ENCODE measurements around the gene ADAMTSL3. TPM values are rescaled to one million over a fixed set of nuclear protein-coding genes. Genes with fewer than 3 reads are reported as not detected.

The ADAMTSL3 gene
- total and polyA plus RNA-seq, 2 of the 8 experiments (the other 6 are each of a cell fraction or from before 2014, with no cell fraction given), result 0.35 to 1.4 TPM

DNA sequence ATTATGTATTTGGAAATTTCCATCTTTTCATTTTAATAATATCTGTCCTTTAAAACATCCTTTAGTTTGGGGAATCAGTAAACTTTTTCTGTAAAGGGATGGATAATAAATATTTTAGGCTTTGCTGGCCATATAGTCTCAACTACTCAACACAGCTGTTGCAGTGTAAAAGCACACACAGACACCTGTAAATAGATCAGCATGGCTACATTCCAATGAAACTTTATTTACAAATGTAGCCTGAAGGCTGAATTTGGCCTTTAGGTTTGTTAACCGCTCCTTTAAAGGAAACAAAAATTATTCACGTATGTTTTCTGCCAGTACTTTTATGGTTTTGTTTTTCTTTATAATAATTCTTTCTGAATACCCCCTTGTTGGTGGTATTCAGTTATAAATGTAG, 184.8 kb downstream of the ADAMTSL3 start:
- no peak overlapping the region for H3K23ac ChIP-seq (ENCODE audit: insufficient read length)
- TF ChIP-seq EGR1 (IDR thresholded peaks at IDR 0.05; ENCODE audit: borderline replicate concordance, low read depth, low read length) (no peak), POLR2A (IDR thresholded peaks at IDR 0.05; ENCODE audit: control extremely low read depth in 1 of 2, low read depth in 2 of 2, low read length in 2 of 2) (no peak), SP1 (IDR thresholded peaks at IDR 0.05; ENCODE audit: low read depth, low read length) (no peak)
- H2BK5ac ChIP-seq (ENCODE audit: low read depth, low read length), result no peak overlapping the region
- no peak overlapping the region for H3K18ac ChIP-seq (ENCODE audit: extremely low read depth, low read length)
- H4K20me1 ChIP-seq (replicated peaks in 1 of 2; ENCODE audit: control insufficient read depth in 1 of 2, insufficient read depth in 2 of 2, low read length in 2 of 2), result no peaks in the 10 kb centered on the region
- no peaks in the 10 kb centered on the region for H3K79me2 ChIP-seq (ENCODE audit: control insufficient read depth in 1 of 2, insufficient read depth in 2 of 2, low read length in 2 of 2)
- no peak overlapping the region for H2AK5ac ChIP-seq (ENCODE audit: low read depth, low read length)
- no peak overlapping the region for H3K27ac ChIP-seq (ENCODE audit: low read depth, low read length)
- no peak overlapping the region for H4K5ac ChIP-seq (ENCODE audit: insufficient read length, low read depth, low read length)
- H2AFZ ChIP-seq (ENCODE audit: low read length), result no peak overlapping the region
- DNase-seq (ENCODE audit: low read depth in 1 of 2, low spot score in 2 of 2) (no peak), FAIRE-seq (no peak)
- H3K79me1 ChIP-seq (ENCODE audit: low read depth, low read length), result no peaks in the 10 kb centered on the region
- H3K4me1 ChIP-seq (replicated peaks in 1 of 4; ENCODE audit: control insufficient read depth in 3 of 4, insufficient read depth in 4 of 4, low read length in 3 of 4), result no peaks in the 10 kb centered on the region
- no peak overlapping the region for H3K14ac ChIP-seq (ENCODE audit: insufficient read length)
- H2BK15ac ChIP-seq (ENCODE audit: low read length), result no peak overlapping the region
- no peaks in the 10 kb centered on the region for H3K36me3 ChIP-seq (ENCODE audit: control insufficient read depth in 2 of 4, insufficient read depth in 4 of 4, low read length in 3 of 4)
- H4K91ac ChIP-seq (replicated peaks; ENCODE audit: insufficient read length, low read length), result no peak overlapping the region
- no peak overlapping the region for H3K9ac ChIP-seq (replicated peaks in 1 of 4; ENCODE audit: extremely low read depth in 1 of 4, low read depth in 3 of 4, low read length in 3 of 4)
- no peaks in the 10 kb centered on the region for H3K9me3 ChIP-seq (ENCODE audit: insufficient read depth in 2 of 2, low read depth in 1 of 2, low read length in 1 of 2)
- no peak overlapping the region for H3K4me3 ChIP-seq (ENCODE audit: extremely low read depth in 1 of 4, insufficient read depth in 2 of 4, low read depth in 3 of 4, low read length in 4 of 4)
- no peak overlapping the region for H3K4me2 ChIP-seq (ENCODE audit: insufficient read depth in 1 of 2, low read depth in 2 of 2, low read length in 2 of 2)
- POLR2A ChIA-PET (ENCODE audit: partially characterized antibody), result no interaction called here
- no peak overlapping the region for H2BK120ac ChIP-seq (replicated peaks; ENCODE audit: low read depth, low read length)
- H2BK12ac ChIP-seq (ENCODE audit: low read depth, low read length), result no peak overlapping the region
- no peak overlapping the region for H4K8ac ChIP-seq (ENCODE audit: extremely low read depth, insufficient read depth, low read length)
- H2BK20ac ChIP-seq (ENCODE audit: low read length), result no peak overlapping the region
- no peak overlapping the region for H3K4ac ChIP-seq (replicated peaks; ENCODE audit: insufficient read length, low read depth, low read length)
- 83% methylated on average over 2 of the region's 2 CpGs; no CpG with 5 or more reads in 1 of the 2 experiments for WGBS, 2 experiments (ENCODE audit: extremely low coverage in 1 of 2, insufficient coverage in 1 of 2, insufficient read length in 1 of 2, insufficient replicate concordance in 2 of 2, low coverage in 1 of 2, low lambda C conversion rate in 2 of 2, missing lambda C conversion rate in 1 of 2)
- peaks cover 2% of the 10 kb centered on the region; the same call in 1 of the 2 replicates for H3K23me2 ChIP-seq (ENCODE audit: low read depth, low read length)
- CTCF ChIA-PET (ENCODE audit: partially characterized antibody), result interaction anchor here (0.7 to 2.3 kb wide), 16 partner anchors 11 to 395 kb away, joined by 3 to 11 read pairs (median 4); no protein-coding TSS in a partner anchor
- no peaks in the 10 kb centered on the region for H3K27me3 ChIP-seq (replicated peaks in 1 of 4; ENCODE audit: control insufficient read depth in 3 of 4, extremely low read depth in 1 of 4, insufficient read depth in 3 of 4, low read length in 3 of 4)
- no peak overlapping the region for H3K56ac ChIP-seq (replicated peaks; ENCODE audit: insufficient read length, low read depth, low read length)
